ENCODE results near the gene CGA.

- TF ChIP-seq YY1 (IDR thresholded peaks at IDR 0.05; ENCODE audit: insufficient read depth, insufficient read length): no peak
- no peak for TF ChIP-seq ZNF274 (IDR thresholded peaks at IDR 0.05; ENCODE audit: low read depth, low read length)
These were observed 31.6 kb upstream of the CGA start for GRCh38 chr6:87126501-87126900.
